ENCODE data around the gene DHRS9. TPM values are rescaled to one million over a fixed set of nuclear protein-coding genes. Genes with fewer than 3 reads are reported as not detected.

The DHRS9 gene
- polyA plus RNA-seq (2012; ENCODE audit: missing spikeins) = not detected

GRCh38 chr2:169069341-169069740 is at the start of gene DHRS9:
DHRS9 (plus strand) TSS chr2:169069563; CDS start chr2:169081582, 12,019 bp downstream.
- TF ChIP-seq POLR2AphosphoS5 (IDR thresholded peaks at IDR 0.05; ENCODE audit: low read depth, low read length) = no peak
- TF ChIP-seq TAF1 (IDR thresholded peaks at IDR 0.05; ENCODE audit: borderline replicate concordance, low read depth, low read length) = no peak
- TF ChIP-seq POLR2A (IDR thresholded peaks at IDR 0.05; ENCODE audit: low read depth, low read length) = no peak
- no peak for FAIRE-seq

GRCh38 chr2:169023161-169023560 is 46.2 kb upstream of the DHRS9 start:
- FAIRE-seq (no peak), DNase-seq (ENCODE audit: insufficient read length) (no peak)
- TF ChIP-seq TAF1 (IDR thresholded peaks at IDR 0.05; ENCODE audit: borderline replicate concordance, low read depth, low read length) (no peak), POLR2A (IDR thresholded peaks at IDR 0.05; ENCODE audit: low read depth, low read length) (no peak), POLR2AphosphoS5 (IDR thresholded peaks at IDR 0.05; ENCODE audit: low read depth, low read length) (no peak)

More at GRCh38 chr2:169069341-169069740, at the start of gene DHRS9:
- no peak for DNase-seq (ENCODE audit: insufficient read length)

DNA sequence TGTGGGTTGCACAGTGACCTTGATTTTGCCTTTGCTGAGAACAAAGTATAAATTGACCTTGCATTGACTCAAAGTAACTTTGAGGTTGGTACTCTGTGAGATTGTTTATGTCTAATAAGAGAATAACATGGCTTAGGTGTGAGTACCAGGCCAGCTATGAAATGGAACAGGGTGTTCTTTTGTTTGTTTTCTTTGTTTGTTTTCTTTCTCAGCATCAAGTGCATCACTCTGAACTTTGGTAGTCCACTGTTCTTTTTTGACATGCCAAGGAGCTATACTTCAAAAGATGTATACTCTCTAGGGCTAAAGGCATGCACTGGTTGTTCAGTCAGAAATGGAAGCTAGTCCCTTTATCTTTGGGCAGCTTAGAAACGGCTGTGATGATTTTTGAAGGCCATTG is 43.3 kb upstream of the DHRS9 start:
- TF ChIP-seq POLR2AphosphoS5 (IDR thresholded peaks at IDR 0.05; ENCODE audit: low read depth, low read length) = no peak
- TF ChIP-seq POLR2A (IDR thresholded peaks at IDR 0.05; ENCODE audit: low read depth, low read length) = no peak
- no peak for TF ChIP-seq TAF1 (IDR thresholded peaks at IDR 0.05; ENCODE audit: borderline replicate concordance, low read depth, low read length)
- FAIRE-seq (no peak), DNase-seq (ENCODE audit: insufficient read length) (no peak)

DNA sequence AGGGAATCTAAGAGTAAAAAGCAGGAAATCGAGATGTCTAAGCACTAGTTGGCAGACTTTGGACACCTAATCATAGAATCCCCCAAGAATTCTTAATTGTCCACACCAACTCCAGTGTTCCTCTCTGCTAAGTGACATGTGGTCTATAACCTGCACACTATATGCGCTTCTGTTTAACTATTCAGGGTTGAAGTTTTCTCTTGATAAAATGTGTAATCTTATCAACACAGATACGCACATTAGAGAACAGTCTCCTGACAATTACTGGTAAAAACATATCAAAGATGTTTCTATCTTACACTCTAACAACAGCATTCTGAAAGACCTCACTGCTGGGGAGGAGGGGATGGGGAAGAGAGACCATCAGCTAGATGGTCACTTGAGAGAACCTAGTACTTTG is 42.1 kb upstream of the DHRS9 start:
- TF ChIP-seq POLR2A (IDR thresholded peaks at IDR 0.05; ENCODE audit: low read depth, low read length) = no peak
- no peak for TF ChIP-seq TAF1 (IDR thresholded peaks at IDR 0.05; ENCODE audit: borderline replicate concordance, low read depth, low read length)
- no peak for FAIRE-seq

DNA sequence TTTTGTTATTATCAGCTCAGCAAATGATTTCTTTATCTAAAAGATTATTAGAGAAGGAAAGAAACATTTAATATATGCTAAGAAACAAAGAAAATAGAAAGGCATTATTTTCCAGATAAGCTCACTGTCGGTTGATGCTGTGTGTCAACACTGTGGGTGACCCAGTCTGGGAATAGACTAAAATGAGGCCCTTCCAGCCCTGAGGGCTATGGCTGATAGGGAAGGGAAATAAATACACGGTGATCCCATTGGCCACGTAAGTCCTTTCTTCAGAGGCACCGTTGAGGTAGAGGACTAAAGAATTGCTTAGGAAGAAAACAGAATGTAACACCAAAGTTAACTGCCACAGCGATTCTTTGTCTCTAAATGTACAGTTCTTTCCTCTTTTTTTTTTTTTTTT is 40.0 kb upstream of the DHRS9 start:
- no peak for FAIRE-seq
- no peak for DNase-seq (ENCODE audit: insufficient read length)
- TF ChIP-seq TAF1 (IDR thresholded peaks at IDR 0.05; ENCODE audit: borderline replicate concordance, low read depth, low read length) (no peak), POLR2AphosphoS5 (IDR thresholded peaks at IDR 0.05; ENCODE audit: low read depth, low read length) (no peak), POLR2A (IDR thresholded peaks at IDR 0.05; ENCODE audit: low read depth, low read length) (no peak)

More for the DNA sequence above, 42.1 kb upstream of the DHRS9 start:
- no peak for DNase-seq (ENCODE audit: insufficient read length)

- DNase-seq (ENCODE audit: insufficient read length) (no peak), FAIRE-seq (no peak)
- no peak for TF ChIP-seq POLR2A (IDR thresholded peaks at IDR 0.05; ENCODE audit: low read depth, low read length)
- TF ChIP-seq POLR2AphosphoS5 (IDR thresholded peaks at IDR 0.05; ENCODE audit: low read depth, low read length) = no peak
- TF ChIP-seq TAF1 (IDR thresholded peaks at IDR 0.05; ENCODE audit: borderline replicate concordance, low read depth, low read length) = no peak
These were observed 38.2 kb upstream of the DHRS9 start, which contains the start of gene ABCB11 for GRCh38 chr2:169031202-169031601. ABCB11 (minus strand) TSS chr2:169031324; CDS start chr2:169018125, 13,199 bp downstream.

DNA sequence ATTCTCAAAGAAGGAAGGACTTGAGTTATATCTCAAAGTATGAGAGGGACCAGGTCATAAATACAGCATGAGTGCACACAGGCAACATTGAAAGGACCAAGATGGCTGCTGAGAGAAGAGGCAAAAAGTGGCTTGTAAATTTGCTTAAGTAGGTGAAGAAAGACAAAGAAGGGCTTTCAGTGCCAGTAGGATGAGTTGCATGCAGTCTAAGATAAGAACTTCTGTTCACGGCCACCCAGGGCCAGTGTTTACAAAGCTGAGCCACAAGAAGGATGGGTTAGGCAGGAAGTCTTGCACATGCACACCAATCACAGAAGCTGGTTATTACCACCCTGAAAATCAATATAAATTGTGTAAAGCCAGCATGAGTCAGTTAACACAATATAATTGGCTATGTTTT is 35.1 kb upstream of the DHRS9 start:
- FAIRE-seq (no peak), DNase-seq (ENCODE audit: insufficient read length) (no peak)
- no peak for TF ChIP-seq POLR2A (IDR thresholded peaks at IDR 0.05; ENCODE audit: low read depth, low read length)
- TF ChIP-seq TAF1 (IDR thresholded peaks at IDR 0.05; ENCODE audit: borderline replicate concordance, low read depth, low read length) = no peak
- no peak for TF ChIP-seq POLR2AphosphoS5 (IDR thresholded peaks at IDR 0.05; ENCODE audit: low read depth, low read length)

GRCh38 chr2:169034984-169035544 is 34.3 kb upstream of the DHRS9 start:
- TF ChIP-seq POLR2A (IDR thresholded peaks at IDR 0.05; ENCODE audit: low read depth, low read length) (no peak), TAF1 (IDR thresholded peaks at IDR 0.05; ENCODE audit: borderline replicate concordance, low read depth, low read length) (no peak), POLR2AphosphoS5 (IDR thresholded peaks at IDR 0.05; ENCODE audit: low read depth, low read length) (no peak)
- DNase-seq (ENCODE audit: insufficient read length) (no peak), FAIRE-seq (no peak)

GRCh38 chr2:169035887-169036286 is 33.5 kb upstream of the DHRS9 start:
- no peak for DNase-seq (ENCODE audit: insufficient read length)
- TF ChIP-seq POLR2A (IDR thresholded peaks at IDR 0.05; ENCODE audit: low read depth, low read length) (no peak), POLR2AphosphoS5 (IDR thresholded peaks at IDR 0.05; ENCODE audit: low read depth, low read length) (no peak), TAF1 (IDR thresholded peaks at IDR 0.05; ENCODE audit: borderline replicate concordance, low read depth, low read length) (no peak)
- no peak for FAIRE-seq

- FAIRE-seq (no peak), DNase-seq (ENCODE audit: insufficient read length) (no peak)
- TF ChIP-seq POLR2AphosphoS5 (IDR thresholded peaks at IDR 0.05; ENCODE audit: low read depth, low read length) = no peak
- TF ChIP-seq TAF1 (IDR thresholded peaks at IDR 0.05; ENCODE audit: borderline replicate concordance, low read depth, low read length) = no peak
- no peak for TF ChIP-seq POLR2A (IDR thresholded peaks at IDR 0.05; ENCODE audit: low read depth, low read length)
These were observed 32.5 kb upstream of the DHRS9 start for GRCh38 chr2:169036736-169037440.

GRCh38 chr2:169038338-169038757 is 31.0 kb upstream of the DHRS9 start:
- no peak for DNase-seq (ENCODE audit: insufficient read length)
- no peak for FAIRE-seq
- TF ChIP-seq POLR2AphosphoS5 (IDR thresholded peaks at IDR 0.05; ENCODE audit: low read depth, low read length) = no peak
- TF ChIP-seq TAF1 (IDR thresholded peaks at IDR 0.05; ENCODE audit: borderline replicate concordance, low read depth, low read length) = no peak
- no peak for TF ChIP-seq POLR2A (IDR thresholded peaks at IDR 0.05; ENCODE audit: low read depth, low read length)

GRCh38 chr2:169039702-169040101 is 29.7 kb upstream of the DHRS9 start:
- TF ChIP-seq POLR2AphosphoS5 (IDR thresholded peaks at IDR 0.05; ENCODE audit: low read depth, low read length) (no peak), TAF1 (IDR thresholded peaks at IDR 0.05; ENCODE audit: borderline replicate concordance, low read depth, low read length) (no peak)
- FAIRE-seq (no peak), DNase-seq (ENCODE audit: insufficient read length) (no peak)

Data from GM12892 (cell line).